OCI-LY1 (cell line): ENCODE data around the gene BACE2.

Experiments
- H2AFZ ChIP-seq: fragments of 200-600 bp; sonication (generic), shearing (Covaris generic); 2 replicates; pipeline ENCODE4 v1.6.0; 2014; ENCODE audit warnings: antibody characterized with exemption, mild to moderate bottlenecking, low read length
- H3F3A ChIP-seq: fragments of 200-600 bp; sonication (generic), shearing (Covaris generic); 2 replicates; pipeline ENCODE4 v1.6.0; 2014; ENCODE audit warnings: mild to moderate bottlenecking, antibody characterized with exemption, low read length, moderate library complexity; ENCODE audit not compliant: insufficient read depth
- H3K27ac ChIP-seq: fragments of 200-600 bp; sonication (generic); 2 replicates; pipeline ENCODE4 v1.5.1; 2014; ENCODE audit warnings: low read length, mixed run types, mild to moderate bottlenecking, low read depth; ENCODE audit not compliant: poor library complexity, severe bottlenecking
- H3K27me3 ChIP-seq: fragments of 200-600 bp; sonication (generic); 2 replicates; pipeline ENCODE4 v1.6.0; 2014; ENCODE audit warnings: antibody characterized with exemption, mild to moderate bottlenecking, low read length, moderate library complexity; ENCODE audit not compliant: insufficient read depth
- H3K36me3 ChIP-seq: fragments of 200-600 bp; sonication (generic); 2 replicates; pipeline ENCODE4 v1.6.1; 2014; ENCODE audit warnings: mild to moderate bottlenecking, antibody characterized with exemption, low read length, moderate library complexity, mixed read lengths; ENCODE audit not compliant: insufficient read depth
- H3K4me1 ChIP-seq: fragments of 200-600 bp; sonication (generic); 2 replicates; pipeline ENCODE4 v1.5.1; 2014; ENCODE audit warnings: mild to moderate bottlenecking, low read length, moderate library complexity; ENCODE audit not compliant: insufficient read depth, severe bottlenecking
- H3K4me2 ChIP-seq: fragments of 200-600 bp; sonication (generic), shearing (Covaris generic); 2 replicates; pipeline ENCODE4 v1.6.1; 2014; ENCODE audit warnings: low read length
- H3K4me3 ChIP-seq: fragments of 200-600 bp; sonication (generic); 2 replicates; pipeline ENCODE4 v1.5.1; 2014; ENCODE audit warnings: low read length, low read depth, mild to moderate bottlenecking, mixed read lengths; ENCODE audit not compliant: poor library complexity, severe bottlenecking
- H3K79me2 ChIP-seq: fragments of 200-600 bp; shearing (Covaris generic); 2 replicates; pipeline ENCODE4 v1.6.1; 2016; ENCODE audit warnings: mixed run types, low read length, mixed read lengths; ENCODE audit not compliant: insufficient read depth
- H3K9ac ChIP-seq: fragments of 200-600 bp; sonication (generic), shearing (Covaris generic); 2 replicates; pipeline ENCODE4 v1.6.1; 2014; ENCODE audit warnings: mild to moderate bottlenecking, low read length, mixed read lengths
- H3K9me2 ChIP-seq: fragments of 200-600 bp; sonication (generic), shearing (Covaris generic); 2 replicates; pipeline ENCODE4 v1.6.1; 2014; ENCODE audit warnings: low read depth, mild to moderate bottlenecking, low read length, mixed read lengths
- H3K9me3 ChIP-seq: fragments of 200-600 bp; shearing (Covaris generic); 2 replicates; pipeline ENCODE4 v1.6.1; 2014; ENCODE audit warnings: low read length, mixed read lengths
- H4K20me1 ChIP-seq: fragments of 200-600 bp; sonication (generic), shearing (Covaris generic); 2 replicates; pipeline ENCODE4 v1.6.0; 2016; ENCODE audit warnings: mild to moderate bottlenecking, low read length; ENCODE audit not compliant: insufficient read depth
- CTCF ChIP-seq: fragments of 200-600 bp; sonication (generic), shearing (Covaris generic); IDR thresholded peaks from 2 replicates; pipeline ENCODE4 v1.5.1; 2017; ENCODE audit warnings: mild to moderate bottlenecking, antibody characterized with exemption, low read length, moderate library complexity, mixed read lengths
- EZH2 ChIP-seq: fragments of 200-600 bp; sonication (generic), shearing (Covaris generic); IDR thresholded peaks from 2 replicates; pipeline ENCODE4 v1.8.0; 2017; ENCODE audit warnings: borderline replicate concordance, mixed run types, mild to moderate bottlenecking, antibody characterized with exemption, low read length, moderate library complexity, mixed read lengths

The BACE2 gene

GRCh38 chr21:41168391-41169257 is 664 bp downstream of the BACE2 start:
- no peak overlapping the region for H2AFZ ChIP-seq
- no peak overlapping the region for H3K4me3 ChIP-seq
- H3K36me3 ChIP-seq = no peaks in the 10 kb centered on the region
- H3K9me2 ChIP-seq = no peaks in the 10 kb centered on the region
- no peaks in the 10 kb centered on the region for H4K20me1 ChIP-seq
- no peak overlapping the region for H3K27ac ChIP-seq
- no peak for TF ChIP-seq EZH2
- TF ChIP-seq CTCF = no peak
- H3K9ac ChIP-seq = no peak overlapping the region
- H3K4me2 ChIP-seq = no peak overlapping the region
- H3K4me1 ChIP-seq = no peaks in the 10 kb centered on the region
- H3F3A ChIP-seq = no peaks in the 10 kb centered on the region
- H3K9me3 ChIP-seq = no peaks in the 10 kb centered on the region
- H3K27me3 ChIP-seq = no peaks in the 10 kb centered on the region
- H3K79me2 ChIP-seq = no peaks in the 10 kb centered on the region

GRCh38 chr21:41169258-41169576 is 1.3 kb downstream of the BACE2 start:
- Histone ChIP-seq H3K9ac (no peak overlapping the region), H3F3A (no peaks in the 10 kb centered on the region), H3K4me3 (no peak overlapping the region), H3K4me2 (no peak overlapping the region), H3K9me3 (no peaks in the 10 kb centered on the region), H3K36me3 (no peaks in the 10 kb centered on the region), H3K27me3 (no peaks in the 10 kb centered on the region), H2AFZ (no peak overlapping the region), H3K79me2 (no peaks in the 10 kb centered on the region), H3K27ac (no peak overlapping the region), H3K4me1 (no peaks in the 10 kb centered on the region), H3K9me2 (no peaks in the 10 kb centered on the region), H4K20me1 (no peaks in the 10 kb centered on the region)
- TF ChIP-seq CTCF (no peak), EZH2 (no peak)

- no peaks in the 10 kb centered on the region for H3F3A ChIP-seq
- H3K4me2 ChIP-seq = no peak overlapping the region
- H3K9me2 ChIP-seq = no peaks in the 10 kb centered on the region
- H3K9ac ChIP-seq = no peak overlapping the region
- H3K27ac ChIP-seq = no peak overlapping the region
- H2AFZ ChIP-seq = no peak overlapping the region
- H3K4me3 ChIP-seq = no peak overlapping the region
- H3K27me3 ChIP-seq = no peaks in the 10 kb centered on the region
- H3K79me2 ChIP-seq = no peaks in the 10 kb centered on the region
- H3K36me3 ChIP-seq = no peaks in the 10 kb centered on the region
- H3K4me1 ChIP-seq = no peaks in the 10 kb centered on the region
- TF ChIP-seq EZH2 = no peak
- TF ChIP-seq CTCF = no peak
- no peaks in the 10 kb centered on the region for H4K20me1 ChIP-seq
- H3K9me3 ChIP-seq = no peaks in the 10 kb centered on the region
These were observed 1.7 kb downstream of the BACE2 start for GRCh38 chr21:41169701-41170100.
